ENCODE results near the gene STAG1. TPM values are rescaled to one million over a fixed set of nuclear protein-coding genes. Genes with fewer than 3 reads are reported as not detected.
"Not testable (repeated sequence)": the region's sequence is repeated elsewhere in the genome, so short reads cannot be mapped to it uniquely, and the experiment has no call there.

The STAG1 gene
- total RNA-seq, result 12.4 TPM

- no peak for DNase-seq (ENCODE audit: low read depth in 2 of 3, low spot score in 2 of 3)
Measured at GRCh38 chr3:136752172-136752421, at the start of gene STAG1. Gene STAG1, minus strand, starts transcription at chr3:136752378. Its CDS starts 121,480 bp downstream, at chr3:136630898.

- DNase-seq (ENCODE audit: low read depth in 2 of 3, low spot score in 2 of 3), result not testable (repeated sequence)
Measured at GRCh38 chr3:136801146-136801545, 49.0 kb upstream of the STAG1 start.

- peak in 1 of 3 donors; percentile 9 for DNase-seq (ENCODE audit: low read depth in 2 of 3, low spot score in 2 of 3)
Measured at GRCh38 chr3:136792556-136793330, 40.6 kb upstream of the STAG1 start.

- DNase-seq (ENCODE audit: low read depth in 2 of 3, low spot score in 2 of 3), result no peak
Measured at GRCh38 chr3:136790786-136791185, 38.6 kb upstream of the STAG1 start.

GRCh38 chr3:136789976-136790375, 37.8 kb upstream of the STAG1 start:
- DNase-seq (ENCODE audit: low read depth in 2 of 3, low spot score in 2 of 3), result no peak

GRCh38 chr3:136788154-136788553, 36.0 kb upstream of the STAG1 start:
- no peak for DNase-seq (ENCODE audit: low read depth in 2 of 3, low spot score in 2 of 3)

GRCh38 chr3:136787349-136787748, 35.2 kb upstream of the STAG1 start:
- peak in 2 of 3 donors; percentile 27 to 28 for DNase-seq (ENCODE audit: low read depth in 2 of 3, low spot score in 2 of 3)

- DNase-seq (ENCODE audit: low read depth in 2 of 3, low spot score in 2 of 3), result no peak
Measured at GRCh38 chr3:136783708-136784191, 31.6 kb upstream of the STAG1 start.

- no peak for DNase-seq (ENCODE audit: low read depth in 2 of 3, low spot score in 2 of 3)
Measured at GRCh38 chr3:136780741-136781140, 28.6 kb upstream of the STAG1 start.

- no peak for DNase-seq (ENCODE audit: low read depth in 2 of 3, low spot score in 2 of 3)
Measured at GRCh38 chr3:136778865-136779264, 26.7 kb upstream of the STAG1 start.

GRCh38 chr3:136772709-136773108, 20.5 kb upstream of the STAG1 start:
- DNase-seq (ENCODE audit: low read depth in 2 of 3, low spot score in 2 of 3), result no peak

GRCh38 chr3:136758160-136759102, 6.3 kb upstream of the STAG1 start:
- peak in 2 of 3 donors; percentile 71 to 87 for DNase-seq (ENCODE audit: low read depth in 2 of 3, low spot score in 2 of 3)

GRCh38 chr3:136755192-136755591, 3.0 kb upstream of the STAG1 start:
- DNase-seq (ENCODE audit: low read depth in 2 of 3, low spot score in 2 of 3), result no peak

- no peak for DNase-seq (ENCODE audit: low read depth in 2 of 3, low spot score in 2 of 3)
Measured at GRCh38 chr3:136753326-136753939, 1.3 kb upstream of the STAG1 start.

- peak; percentile 98 to 99 (median 99) for DNase-seq (ENCODE audit: low read depth in 2 of 3, low spot score in 2 of 3)
Measured at GRCh38 chr3:136752422-136753325, 496 bp upstream of the STAG1 start.

GRCh38 chr3:136751316-136752171, 634 bp downstream of the STAG1 start:
- peak; percentile 38 to 78 (median 78) for DNase-seq (ENCODE audit: low read depth in 2 of 3, low spot score in 2 of 3)

GRCh38 chr3:136750897-136751315, 1.3 kb downstream of the STAG1 start:
- no peak for DNase-seq (ENCODE audit: low read depth in 2 of 3, low spot score in 2 of 3)

GRCh38 chr3:136750209-136750896, 1.8 kb downstream of the STAG1 start:
- DNase-seq (ENCODE audit: low read depth in 2 of 3, low spot score in 2 of 3), result no peak

GRCh38 chr3:136749602-136750001, 2.6 kb downstream of the STAG1 start:
- DNase-seq (ENCODE audit: low read depth in 2 of 3, low spot score in 2 of 3), result not testable (repeated sequence)
